Measurements from ENCODE around the gene AICDA. TPM values are rescaled to one million over a fixed set of nuclear protein-coding genes. Genes with fewer than 3 reads are reported as not detected.
A peak's percentile ranks its signal among the peaks of the same experiment; 100 is the strongest.
"Not testable (repeated sequence)": the region's sequence is repeated elsewhere in the genome, so short reads cannot be mapped to it uniquely, and the experiment has no call there.

Gene AICDA
- total RNA-seq, 1 donor from 2014 or later, result 0.96 TPM

- not testable (repeated sequence) for DNase-seq (ENCODE audit: low spot score)
Measured at GRCh38 chr12:8613881-8614280, 1.2 kb upstream of the AICDA start.

- DNase-seq (ENCODE audit: low spot score), result peak; percentile 54
Measured at GRCh38 chr12:8609061-8609570, 3.5 kb downstream of the AICDA start.

GRCh38 chr12:8606890-8607289 lies 5.8 kb downstream of the AICDA start:
- no peak for DNase-seq (ENCODE audit: low spot score)

GRCh38 chr12:8605057-8605456 lies 7.6 kb downstream of the AICDA start:
- DNase-seq (ENCODE audit: low spot score), result no peak

GRCh38 chr12:8603856-8604255 lies 8.8 kb downstream of the AICDA start:
- no peak for DNase-seq (ENCODE audit: low spot score)

- no peak for DNase-seq (ENCODE audit: low spot score)
Measured at GRCh38 chr12:8603286-8603685, 9.4 kb downstream of the AICDA start.

GRCh38 chr12:8596561-8596960 lies 16.1 kb downstream of the AICDA start:
- no peak for DNase-seq (ENCODE audit: low spot score)

GRCh38 chr12:8594072-8594471 lies 18.6 kb downstream of the AICDA start:
- no peak for DNase-seq (ENCODE audit: low spot score)

GRCh38 chr12:8593246-8593645 lies 19.4 kb downstream of the AICDA start:
- DNase-seq (ENCODE audit: low spot score), result no peak

GRCh38 chr12:8590842-8591545 lies 21.7 kb downstream of the AICDA start:
- DNase-seq (ENCODE audit: low spot score), result no peak

- DNase-seq (ENCODE audit: low spot score), result no peak
Measured at GRCh38 chr12:8589679-8590078, 23.0 kb downstream of the AICDA start.

- not testable (repeated sequence) for DNase-seq (ENCODE audit: low spot score)
Measured at GRCh38 chr12:8584478-8584877, 28.2 kb downstream of the AICDA start.

- no peak for DNase-seq (ENCODE audit: low spot score)
Measured at GRCh38 chr12:8584004-8584403, 28.7 kb downstream of the AICDA start.

- no peak for DNase-seq (ENCODE audit: low spot score)
Measured at GRCh38 chr12:8581098-8581784, 31.4 kb downstream of the AICDA start.

- no peak for DNase-seq (ENCODE audit: low spot score)
Measured at GRCh38 chr12:8577879-8578278, 34.8 kb downstream of the AICDA start.

- DNase-seq (ENCODE audit: low spot score), result no peak
Measured at GRCh38 chr12:8572507-8572906, 40.2 kb downstream of the AICDA start.

GRCh38 chr12:8566525-8566924 lies 46.1 kb downstream of the AICDA start:
- DNase-seq (ENCODE audit: low spot score), result no peak

- DNase-seq (ENCODE audit: low spot score), result not testable (repeated sequence)
Measured at GRCh38 chr12:8566052-8566451, 46.6 kb downstream of the AICDA start.

GRCh38 chr12:8564656-8565055 lies 48.0 kb downstream of the AICDA start:
- no peak for DNase-seq (ENCODE audit: low spot score)

- DNase-seq (ENCODE audit: low spot score), result no peak
Measured at GRCh38 chr12:8563356-8563755, 49.3 kb downstream of the AICDA start.

- no peak for DNase-seq (ENCODE audit: low spot score)
Measured at GRCh38 chr12:8562310-8562709, 50.3 kb downstream of the AICDA start.

- no peak for DNase-seq (ENCODE audit: low spot score)
Measured at GRCh38 chr12:8561011-8561410, 51.6 kb downstream of the AICDA start.

GRCh38 chr12:8559676-8560075 lies 53.0 kb downstream of the AICDA start:
- DNase-seq (ENCODE audit: low spot score), result no peak
